HEK293 (cell line): ENCODE measurements around the gene RBM20.
"Not testable (repeated sequence)": the region's sequence is repeated elsewhere in the genome, so short reads cannot be mapped to it uniquely, and the experiment has no call there.

Source experiments
- CTCF ChIA-PET: fragments of 350-600 bp; formaldehyde crosslinking; extraction: SDS; loops from one replicate; lab custom pipeline; 2021; ENCODE audit warnings: antibody characterized with exemption; lab: Yijun Ruan, JAX
- POLR2A ChIA-PET: fragments of 300-600 bp; formaldehyde crosslinking; extraction: SDS; loops from one replicate; lab custom pipeline; 2020; ENCODE audit warnings: antibody characterized with exemption, inconsistent platforms; lab: Yijun Ruan, JAX
- H3K27ac ChIP-seq: fragments of 200-500 bp; sonication (Bioruptor generic); 2 replicates; pipeline ENCODE4 v1.5.1; 2014; ENCODE audit warnings: low read depth, low read length, control low read depth, inconsistent platforms; ENCODE audit errors: extremely low read depth
- H3K36me3 ChIP-seq, 2 experiments: fragments of 200-500 bp in 1 of 2; sonication (Bioruptor generic) in 1 of 2; 1 replicate in 1 of 2; 2 replicates in 1 of 2; pipeline ENCODE4 v1.5.1; 2014 to 2017; ENCODE audit warnings: inconsistent platforms in 2 of 2, low read length in 2 of 2; ENCODE audit not compliant: control insufficient read depth in 2 of 2, insufficient read depth in 1 of 2
- H3K4me1 ChIP-seq: fragments of 200-500 bp; sonication (Bioruptor generic); 2 replicates; pipeline ENCODE4 v1.5.1; 2014; ENCODE audit warnings: mild to moderate bottlenecking, low read length, inconsistent platforms; ENCODE audit not compliant: control insufficient read depth, insufficient read depth
- H3K4me3 ChIP-seq: 2 replicates; pipeline ENCODE4 v1.5.1; 2011; ENCODE audit warnings: low read depth, mild to moderate bottlenecking, control low read depth, low read length, moderate library complexity
- H3K9me3 ChIP-seq: fragments of 200-500 bp; sonication (Bioruptor generic); 2 replicates; pipeline ENCODE4 v1.5.1; 2014; ENCODE audit warnings: low read depth, low read length, inconsistent platforms; ENCODE audit not compliant: control insufficient read depth, insufficient read depth
- GLIS2 ChIP-seq: fragments of 450-650 bp; formaldehyde crosslinking; IDR thresholded peaks from 2 replicates; pipeline ENCODE4 v1.5.1; 2016; ENCODE audit warnings: missing biosample characterization, missing genetic modification characterization
- HOXD13 ChIP-seq: sonication (generic); formaldehyde crosslinking; IDR thresholded peaks from 2 replicates; pipeline ENCODE4 v1.8.0; 2022; ENCODE audit warnings: missing genetic modification reagents, borderline replicate concordance
- OVOL3 ChIP-seq: fragments of 450-650 bp; formaldehyde crosslinking; IDR thresholded peaks from 2 replicates; pipeline ENCODE4 v1.5.1; 2016; ENCODE audit warnings: missing biosample characterization, missing genetic modification characterization
- SCRT1 ChIP-seq: fragments of 450-650 bp; formaldehyde crosslinking; IDR thresholded peaks from 2 replicates; pipeline ENCODE4 v1.5.1; 2016; ENCODE audit warnings: missing biosample characterization, missing genetic modification characterization, borderline replicate concordance
- SP7 ChIP-seq: fragments of 450-650 bp; formaldehyde crosslinking; IDR thresholded peaks from 2 replicates; pipeline ENCODE4 v1.5.1; 2016; ENCODE audit warnings: missing biosample characterization, missing genetic modification characterization
- WT1 ChIP-seq: fragments of 450-650 bp; formaldehyde crosslinking; IDR thresholded peaks from 2 replicates; pipeline ENCODE4 v1.5.1; 2016; ENCODE audit warnings: missing biosample characterization, missing genetic modification characterization
- YY1 ChIP-seq: fragments of 450-650 bp; formaldehyde crosslinking; IDR thresholded peaks from 2 replicates; pipeline ENCODE4 v1.5.1; 2018; ENCODE audit warnings: missing biosample characterization, missing genetic modification characterization
- ZBTB17 ChIP-seq: fragments of 450-650 bp; formaldehyde crosslinking; IDR thresholded peaks from 2 replicates; pipeline ENCODE4 v1.5.1; 2016; ENCODE audit warnings: missing biosample characterization, missing genetic modification characterization
- ZBTB8A ChIP-seq: fragments of 450-650 bp; formaldehyde crosslinking; IDR thresholded peaks from 2 replicates; pipeline ENCODE4 v1.5.1; 2016; ENCODE audit warnings: missing biosample characterization, missing genetic modification characterization
- ZFP69B ChIP-seq: fragments of 450-650 bp; formaldehyde crosslinking; IDR thresholded peaks from 2 replicates; pipeline ENCODE4 v1.5.1; 2016; ENCODE audit warnings: missing biosample characterization, missing genetic modification characterization
- ZNF114 ChIP-seq: fragments of 450-650 bp; formaldehyde crosslinking; IDR thresholded peaks from 2 replicates; pipeline ENCODE4 v1.5.0; 2017; ENCODE audit warnings: missing biosample characterization, missing genetic modification characterization
- ZNF121 ChIP-seq: fragments of 450-650 bp; formaldehyde crosslinking; IDR thresholded peaks from 2 replicates; pipeline ENCODE4 v1.5.1; 2016; ENCODE audit warnings: missing biosample characterization, missing genetic modification characterization
- ZNF155 ChIP-seq: fragments of 450-650 bp; formaldehyde crosslinking; IDR thresholded peaks from 2 replicates; pipeline ENCODE4 v1.5.1; 2016; ENCODE audit warnings: missing biosample characterization, missing genetic modification characterization
- ZNF2 ChIP-seq: fragments of 450-650 bp; formaldehyde crosslinking; IDR thresholded peaks from 2 replicates; pipeline ENCODE4 v1.5.1; 2016; ENCODE audit warnings: missing biosample characterization, missing genetic modification characterization
- ZNF239 ChIP-seq: fragments of 450-650 bp; formaldehyde crosslinking; IDR thresholded peaks from 2 replicates; pipeline ENCODE4 v1.5.1; 2016; ENCODE audit warnings: missing biosample characterization, missing genetic modification characterization
- ZNF24 ChIP-seq: fragments of 450-650 bp; formaldehyde crosslinking; IDR thresholded peaks from 2 replicates; pipeline ENCODE4 v1.5.1; 2016; ENCODE audit warnings: missing biosample characterization, missing genetic modification characterization
- ZNF404 ChIP-seq: fragments of 450-650 bp; formaldehyde crosslinking; IDR thresholded peaks from 2 replicates; pipeline ENCODE4 v1.5.1; 2017; ENCODE audit warnings: missing biosample characterization, missing genetic modification characterization
- ZNF416 ChIP-seq: fragments of 450-650 bp; formaldehyde crosslinking; IDR thresholded peaks from 2 replicates; pipeline ENCODE4 v1.5.1; 2016; ENCODE audit warnings: missing biosample characterization, missing genetic modification characterization
- ZNF544 ChIP-seq: fragments of 450-650 bp; formaldehyde crosslinking; IDR thresholded peaks from 2 replicates; pipeline ENCODE4 v1.5.0; 2017; ENCODE audit warnings: missing biosample characterization, missing genetic modification characterization
- ZNF548 ChIP-seq: fragments of 450-650 bp; formaldehyde crosslinking; IDR thresholded peaks from 2 replicates; pipeline ENCODE4 v1.5.1; 2016; ENCODE audit warnings: missing biosample characterization, missing genetic modification characterization
- ZNF585B ChIP-seq: fragments of 450-650 bp; formaldehyde crosslinking; IDR thresholded peaks from 2 replicates; pipeline ENCODE4 v1.5.1; 2016; ENCODE audit warnings: missing biosample characterization, missing genetic modification characterization
- ZNF610 ChIP-seq: fragments of 450-650 bp; formaldehyde crosslinking; IDR thresholded peaks from 2 replicates; pipeline ENCODE4 v1.5.1; 2016; ENCODE audit warnings: missing biosample characterization, missing genetic modification characterization, borderline replicate concordance
- ZNF629 ChIP-seq: fragments of 450-650 bp; formaldehyde crosslinking; IDR thresholded peaks from 2 replicates; pipeline ENCODE4 v1.5.1; 2017; ENCODE audit warnings: missing biosample characterization, missing genetic modification characterization
- ZNF654 ChIP-seq: fragments of 450-650 bp; formaldehyde crosslinking; IDR thresholded peaks from 2 replicates; pipeline ENCODE4 v1.5.1; 2016; ENCODE audit warnings: low read depth, missing biosample characterization, missing genetic modification characterization
- ZNF792 ChIP-seq: fragments of 450-650 bp; formaldehyde crosslinking; IDR thresholded peaks from 2 replicates; pipeline ENCODE4 v1.5.1; 2016; ENCODE audit warnings: missing biosample characterization, missing genetic modification characterization
- ZNF843 ChIP-seq: fragments of 450-650 bp; formaldehyde crosslinking; IDR thresholded peaks from 2 replicates; pipeline ENCODE4 v1.5.1; 2016; ENCODE audit warnings: missing biosample characterization, missing genetic modification characterization
- TF ChIP-seq, protein P1 (sequence below): fragments of 450-650 bp; formaldehyde crosslinking; IDR thresholded peaks from 2 replicates; pipeline ENCODE4 v1.5.1; 2016; ENCODE audit warnings: missing biosample characterization, missing genetic modification characterization
- TF ChIP-seq, protein P2 (sequence below): fragments of 450-650 bp; formaldehyde crosslinking; IDR thresholded peaks from 2 replicates; pipeline ENCODE4 v1.5.0; 2017; ENCODE audit warnings: missing biosample characterization, missing genetic modification characterization, borderline replicate concordance
- TF ChIP-seq, protein P3 (sequence below): fragments of 450-650 bp; formaldehyde crosslinking; IDR thresholded peaks from 2 replicates; pipeline ENCODE4 v1.5.1; 2016; ENCODE audit warnings: missing biosample characterization, missing genetic modification characterization

RBM20 gene

DNA sequence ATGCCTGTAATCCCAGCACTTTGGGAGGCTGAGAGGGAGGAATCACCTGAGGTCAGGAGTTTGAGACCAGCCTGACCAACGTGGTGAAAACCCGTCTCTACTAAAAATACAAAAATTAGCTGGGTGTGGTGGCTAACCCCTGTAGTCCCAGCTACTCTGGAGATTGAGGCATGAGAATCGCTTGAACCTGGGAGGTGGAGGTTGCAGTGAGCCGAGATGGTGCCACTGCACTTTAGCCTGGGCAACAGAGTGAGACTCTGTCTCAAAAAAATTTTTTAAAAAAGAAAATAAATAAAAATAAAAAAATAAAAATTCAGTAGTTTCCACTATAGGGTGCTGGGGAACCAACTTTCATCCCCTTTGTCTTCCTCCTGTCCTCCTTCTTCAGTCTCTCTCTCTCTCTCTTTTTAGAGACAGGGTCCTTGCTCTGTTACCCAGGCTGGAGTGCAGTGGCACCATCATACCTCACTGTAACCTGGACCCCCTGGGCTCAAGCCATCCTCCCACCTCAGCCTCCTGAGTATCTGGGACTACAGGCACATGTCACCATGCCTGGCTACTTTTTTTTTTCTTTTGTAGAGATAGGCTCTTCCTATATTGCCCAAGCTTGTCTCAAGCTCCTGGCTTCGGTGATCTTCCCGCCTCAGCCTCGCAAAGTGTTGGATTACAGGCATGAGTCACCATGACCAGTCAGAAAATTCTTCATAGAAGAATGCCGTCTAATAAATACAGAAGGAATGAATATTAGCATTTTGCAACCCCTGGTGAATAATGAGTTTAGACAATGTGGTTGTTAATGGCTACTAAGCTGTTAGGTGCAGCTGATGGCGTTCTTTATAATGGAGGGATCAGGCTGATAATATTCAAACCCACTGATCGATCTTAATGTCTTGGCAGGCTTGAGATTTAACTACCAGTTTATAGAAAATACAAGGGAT, 20.6 kb downstream of the RBM20 start (continued):
- peak; percentile 82 for TF ChIP-seq ZNF24 (tag by site-specific recombination)

DNA sequence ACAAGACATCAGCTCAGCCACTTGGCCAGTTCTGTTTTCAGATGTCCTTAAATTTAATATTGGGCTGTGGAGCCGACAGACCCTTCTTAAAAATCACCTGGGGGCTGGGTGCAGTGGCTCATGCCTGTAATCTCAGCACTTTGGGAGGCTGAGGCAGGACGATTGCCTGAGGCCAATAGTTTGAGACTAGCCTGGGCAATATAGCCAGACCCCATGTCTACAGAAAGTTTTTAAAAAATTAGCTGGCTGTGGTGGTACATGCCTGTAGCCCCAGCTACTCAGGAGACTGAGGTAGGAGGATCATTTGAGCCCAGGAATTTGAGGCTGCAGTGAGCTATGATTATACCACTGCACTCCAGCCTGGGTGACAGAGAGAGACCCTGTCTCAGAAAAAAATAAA, 22.1 kb downstream of the RBM20 start:
- CTCF ChIA-PET, result interaction anchor here (0.6 to 1.5 kb wide), 2 partner anchors 15 to 75 kb away, joined by 3 to 9 read pairs; no protein-coding TSS in a partner anchor
- H3K36me3 ChIP-seq, H3K4me3 ChIP-seq, H3K9me3 ChIP-seq, POLR2A ChIA-PET: not testable (repeated sequence)
- peak; percentile 99 for TF ChIP-seq ZNF121 (tag by site-specific recombination)
- Histone ChIP-seq H3K27ac (peak overlapping the region; percentile 13; the same call in 1 of the 2 replicates), H3K4me1 (peaks cover 35% of the 10 kb centered on the region)

DNA sequence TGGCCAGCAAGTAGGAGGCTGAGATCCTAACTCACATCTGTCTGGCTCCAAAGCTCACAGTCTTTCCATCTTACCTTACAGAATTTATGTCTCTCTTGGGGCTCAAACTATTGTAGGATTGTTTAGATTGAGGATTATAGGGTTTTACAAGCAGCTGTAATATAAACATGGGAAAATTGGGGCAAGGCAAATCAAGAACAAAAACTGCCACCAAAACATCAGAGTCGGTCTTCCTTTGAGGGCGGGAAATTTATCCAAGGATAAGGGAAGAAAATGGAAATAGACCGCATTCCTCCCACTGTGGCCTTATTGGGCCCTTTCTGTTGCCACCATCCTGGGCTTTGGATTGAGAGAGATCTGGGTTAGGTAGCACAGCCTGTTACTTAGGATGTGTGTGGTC, 22.5 kb downstream of the RBM20 start:
- peaks cover 35% of the 10 kb centered on the region for H3K4me1 ChIP-seq
- H3K9me3 ChIP-seq, result no peaks in the 10 kb centered on the region
- CTCF ChIA-PET, result no interaction called here
- POLR2A ChIA-PET, result no interaction called here
- no peak overlapping the region for H3K4me3 ChIP-seq
- no peaks in the 10 kb centered on the region for H3K36me3 ChIP-seq
- peak overlapping the region; percentile 13; the same call in 1 of the 2 replicates for H3K27ac ChIP-seq
- TF ChIP-seq ZNF629 (peak; percentile 36; the same call in 1 of the 2 replicates), ZNF155 (tag by site-specific recombination) (no peak), GLIS2 (no peak), ZNF548 (tag by site-specific recombination) (no peak), ZNF585B (tag by site-specific recombination) (no peak), ZNF114 (tag by site-specific recombination) (no peak), OVOL3 (0 out of 2 replicates have a peak, but pooled peaks have one; percentile 56), SP7 (tag by site-specific recombination) (peak; percentile 79; the same call in 1 of the 2 replicates), ZFP69B (no peak), ZNF654 (tag by site-specific recombination) (no peak), ZNF544 (tag by site-specific recombination) (no peak), HOXD13 (CRISPR knock-in tag) (no peak), ZNF416 (no peak), ZBTB8A (tag by site-specific recombination) (peak; percentile 41; the same call in 1 of the 2 replicates), ZNF404 (tag by site-specific recombination) (no peak), SCRT1 (peak; percentile 82), WT1 (tag by site-specific recombination) (peak; percentile 64), ZNF610 (peak; percentile 33; the same call in 1 of the 2 replicates), ZNF2 (tag by site-specific recombination) (peak; percentile 58; the same call in 1 of the 2 replicates), ZNF843 (tag by site-specific recombination) (peak; percentile 97), YY1 (no peak), ZBTB17 (tag by site-specific recombination) (peak; percentile 71), ZNF239 (tag by site-specific recombination) (no peak), ZNF792 (tag by site-specific recombination) (no peak)
- TF ChIP-seq, protein P1, sequence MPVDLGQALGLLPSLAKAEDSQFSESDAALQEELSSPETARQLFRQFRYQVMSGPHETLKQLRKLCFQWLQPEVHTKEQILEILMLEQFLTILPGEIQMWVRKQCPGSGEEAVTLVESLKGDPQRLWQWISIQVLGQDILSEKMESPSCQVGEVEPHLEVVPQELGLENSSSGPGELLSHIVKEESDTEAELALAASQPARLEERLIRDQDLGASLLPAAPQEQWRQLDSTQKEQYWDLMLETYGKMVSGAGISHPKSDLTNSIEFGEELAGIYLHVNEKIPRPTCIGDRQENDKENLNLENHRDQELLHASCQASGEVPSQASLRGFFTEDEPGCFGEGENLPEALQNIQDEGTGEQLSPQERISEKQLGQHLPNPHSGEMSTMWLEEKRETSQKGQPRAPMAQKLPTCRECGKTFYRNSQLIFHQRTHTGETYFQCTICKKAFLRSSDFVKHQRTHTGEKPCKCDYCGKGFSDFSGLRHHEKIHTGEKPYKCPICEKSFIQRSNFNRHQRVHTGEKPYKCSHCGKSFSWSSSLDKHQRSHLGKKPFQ (tag by site-specific recombination), result peak; percentile 68
- TF ChIP-seq, protein P2, sequence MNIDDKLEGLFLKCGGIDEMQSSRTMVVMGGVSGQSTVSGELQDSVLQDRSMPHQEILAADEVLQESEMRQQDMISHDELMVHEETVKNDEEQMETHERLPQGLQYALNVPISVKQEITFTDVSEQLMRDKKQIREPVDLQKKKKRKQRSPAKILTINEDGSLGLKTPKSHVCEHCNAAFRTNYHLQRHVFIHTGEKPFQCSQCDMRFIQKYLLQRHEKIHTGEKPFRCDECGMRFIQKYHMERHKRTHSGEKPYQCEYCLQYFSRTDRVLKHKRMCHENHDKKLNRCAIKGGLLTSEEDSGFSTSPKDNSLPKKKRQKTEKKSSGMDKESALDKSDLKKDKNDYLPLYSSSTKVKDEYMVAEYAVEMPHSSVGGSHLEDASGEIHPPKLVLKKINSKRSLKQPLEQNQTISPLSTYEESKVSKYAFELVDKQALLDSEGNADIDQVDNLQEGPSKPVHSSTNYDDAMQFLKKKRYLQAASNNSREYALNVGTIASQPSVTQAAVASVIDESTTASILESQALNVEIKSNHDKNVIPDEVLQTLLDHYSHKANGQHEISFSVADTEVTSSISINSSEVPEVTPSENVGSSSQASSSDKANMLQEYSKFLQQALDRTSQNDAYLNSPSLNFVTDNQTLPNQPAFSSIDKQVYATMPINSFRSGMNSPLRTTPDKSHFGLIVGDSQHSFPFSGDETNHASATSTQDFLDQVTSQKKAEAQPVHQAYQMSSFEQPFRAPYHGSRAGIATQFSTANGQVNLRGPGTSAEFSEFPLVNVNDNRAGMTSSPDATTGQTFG, result no peak
- TF ChIP-seq, protein P3, sequence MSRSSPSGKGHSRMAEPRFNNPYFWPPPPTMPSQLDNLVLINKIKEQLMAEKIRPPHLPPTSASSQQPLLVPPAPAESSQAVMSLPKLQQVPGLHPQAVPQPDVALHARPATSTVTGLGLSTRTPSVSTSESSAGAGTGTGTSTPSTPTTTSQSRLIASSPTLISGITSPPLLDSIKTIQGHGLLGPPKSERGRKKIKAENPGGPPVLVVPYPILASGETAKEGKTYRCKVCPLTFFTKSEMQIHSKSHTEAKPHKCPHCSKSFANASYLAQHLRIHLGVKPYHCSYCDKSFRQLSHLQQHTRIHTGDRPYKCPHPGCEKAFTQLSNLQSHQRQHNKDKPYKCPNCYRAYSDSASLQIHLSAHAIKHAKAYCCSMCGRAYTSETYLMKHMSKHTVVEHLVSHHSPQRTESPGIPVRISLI (tag by site-specific recombination), result no peak
